ENCODE results near the gene SLC22A12. TPM values are rescaled to one million over a fixed set of nuclear protein-coding genes. Genes with fewer than 3 reads are reported as not detected.

The SLC22A12 gene
- total RNA-seq, 4 donors from 2014 or later = 0.56 TPM; not detected in 3

- DNase-seq (ENCODE audit: low spot score) (no peak), ATAC-seq (ENCODE audit: low FRiP score) (no peak)
- TF ChIP-seq CTCF (IDR thresholded peaks at IDR 0.05) = no peak
Observed at GRCh38 chr11:64637334-64638017, 46.5 kb downstream of the SLC22A12 start.

GRCh38 chr11:64638018-64638665 lies 47.1 kb downstream of the SLC22A12 start:
- ATAC-seq (ENCODE audit: low FRiP score) (peak; percentile 54), DNase-seq (ENCODE audit: low spot score) (no peak)
- TF ChIP-seq CTCF (IDR thresholded peaks at IDR 0.05) = no peak

- no peak for ATAC-seq (ENCODE audit: low FRiP score)
- no peak for DNase-seq (ENCODE audit: low spot score)
- no peak for TF ChIP-seq CTCF (IDR thresholded peaks at IDR 0.05)
Observed at GRCh38 chr11:64638829-64639228, 47.8 kb downstream of the SLC22A12 start.

GRCh38 chr11:64639885-64640284 lies 48.9 kb downstream of the SLC22A12 start:
- DNase-seq (ENCODE audit: low spot score) (no peak), ATAC-seq (ENCODE audit: low FRiP score) (no peak)
- no peak for TF ChIP-seq CTCF (IDR thresholded peaks at IDR 0.05)

- TF ChIP-seq CTCF (IDR thresholded peaks at IDR 0.05) = no peak
- DNase-seq (ENCODE audit: low spot score) (no peak), ATAC-seq (ENCODE audit: low FRiP score) (no peak)
Observed at GRCh38 chr11:64641596-64642417, 50.8 kb downstream of the SLC22A12 start.

GRCh38 chr11:64642418-64642735 lies 51.4 kb downstream of the SLC22A12 start:
- DNase-seq (ENCODE audit: low spot score) (no peak), ATAC-seq (ENCODE audit: low FRiP score) (no peak)
- TF ChIP-seq CTCF (IDR thresholded peaks at IDR 0.05) = no peak
